ENCODE results near the gene HBS1L. TPM values are rescaled to one million over a fixed set of nuclear protein-coding genes. Genes with fewer than 3 reads are reported as not detected.

Gene HBS1L
- total RNA-seq, 1 experiment from 2014 or later = 89.4 TPM

DNA sequence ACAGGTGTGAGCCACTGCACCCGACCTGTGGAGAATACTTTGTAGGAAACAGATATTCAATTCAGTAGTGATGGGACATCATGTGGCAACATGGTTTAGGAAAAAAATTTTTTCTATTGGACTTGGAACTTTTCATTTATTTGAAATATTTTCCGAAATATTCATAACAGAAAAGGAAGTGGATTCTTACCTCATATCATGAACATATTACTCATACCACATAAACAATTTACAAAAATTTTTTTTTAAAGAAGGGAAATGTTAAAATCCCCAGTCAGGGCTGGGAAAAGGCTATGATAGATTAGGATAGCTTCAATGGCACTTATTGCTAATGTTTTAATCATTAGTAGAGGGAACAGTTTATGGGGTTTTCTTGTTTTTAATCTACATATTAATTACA is 97.9 kb downstream of the HBS1L start:
- Histone ChIP-seq H3K79me2 (ENCODE audit: insufficient read depth, low read length) (no peaks in the 10 kb centered on the region), H3K27ac (ENCODE audit: low read depth, low read length) (no peak overlapping the region), H3K27me3 (ENCODE audit: insufficient read depth, low read length) (no peaks in the 10 kb centered on the region), H3K4me2 (ENCODE audit: low read length) (no peak overlapping the region), H3K9me2 (ENCODE audit: insufficient read depth) (no peaks in the 10 kb centered on the region), H3K4me3 (replicated peaks in 1 of 2; ENCODE audit: low read depth in 1 of 2, low read length in 2 of 2) (no peak overlapping the region), H3K4me1 (ENCODE audit: control insufficient read depth in 1 of 2, insufficient read depth in 2 of 2, low read length in 2 of 2) (no peaks in the 10 kb centered on the region; a peak in 1 of 4 replicates), H3K36me3 (ENCODE audit: control insufficient read depth in 1 of 2, insufficient read depth in 2 of 2, low read length in 2 of 2) (peaks cover 0 to 10% of the 10 kb centered on the region in 2 experiments; a peak in 3 of 4 replicates), H2AFZ (ENCODE audit: low read depth, low read length, poor library complexity, severe bottlenecking) (no peak overlapping the region), H3K9me3 (ENCODE audit: control insufficient read depth in 1 of 2, insufficient read depth in 1 of 2, low read depth in 1 of 2, low read length in 2 of 2) (no peaks in the 10 kb centered on the region), H4K20me1 (ENCODE audit: insufficient read depth) (no peaks in the 10 kb centered on the region), H3K9ac (ENCODE audit: low read length) (no peak overlapping the region)
- RAD21 ChIA-PET (ENCODE audit: low non-redundant PET in 1 of 2, low total read pairs in 2 of 2, uncharacterized antibody in 2 of 2, unreplicated experiment in 2 of 2) = no interaction called here
- POLR2A ChIA-PET = no interaction called here
- TF ChIP-seq POLR2AphosphoS5 (IDR thresholded peaks at IDR 0.05; ENCODE audit: low read depth, low read length) = no peak
- no peak for TF ChIP-seq EGR1 (IDR thresholded peaks at IDR 0.05; ENCODE audit: low read depth)
- TF ChIP-seq TCF7L2 (IDR thresholded peaks at IDR 0.05; ENCODE audit: borderline replicate concordance, extremely low read depth, insufficient read depth, insufficient read length) = no peak
- no peak for TF ChIP-seq CTCF (IDR thresholded peaks at IDR 0.05 in 2 of 3, conservative IDR thresholded peaks at IDR 0.05 in 1 of 3; ENCODE audit: borderline replicate concordance in 1 of 3, insufficient read depth in 1 of 3, low read depth in 2 of 3, low read length in 2 of 3)
- TF ChIP-seq YY1 (IDR thresholded peaks at IDR 0.05; ENCODE audit: extremely low read depth, insufficient replicate concordance, low read depth, low read length) = no peak
- no peak for TF ChIP-seq FOSL1 (IDR thresholded peaks at IDR 0.05; ENCODE audit: low read depth)
- no peak for TF ChIP-seq SP1 (IDR thresholded peaks at IDR 0.05; ENCODE audit: low read depth)
- TF ChIP-seq RAD21 (IDR thresholded peaks at IDR 0.05; ENCODE audit: low read depth) = no peak
- no peak for TF ChIP-seq ZBTB33 (IDR thresholded peaks at IDR 0.05; ENCODE audit: extremely low read depth, insufficient replicate concordance, low read length)
- TF ChIP-seq ZNF274 (IDR thresholded peaks at IDR 0.05; ENCODE audit: low read depth, low read length) = no peak
- CTCF ChIA-PET = interaction anchor here (1.1 kb wide), 1 partner anchor 16 kb away, joined by 4 read pairs; no protein-coding TSS in a partner anchor
- ATAC-seq = no peak
- DNase-seq (ENCODE audit: low read depth, low spot score) = no peak
- intact Hi-C loops (cut with micrococcal nuclease) = no loop called here
- no TSS peak for BruUV-seq (replicated peaks)
